Measurements from ENCODE around the gene RPL6.

Gene RPL6

GRCh38 chr12:112375105-112375504 lies 34.3 kb downstream of the RPL6 start:
- FAIRE-seq: no peak

- FAIRE-seq: no peak
Observed at GRCh38 chr12:112374166-112374740, 35.2 kb downstream of the RPL6 start.

GRCh38 chr12:112370868-112371510 lies 38.4 kb downstream of the RPL6 start:
- no peak for FAIRE-seq

GRCh38 chr12:112370199-112370598 lies 39.2 kb downstream of the RPL6 start:
- no peak for FAIRE-seq

- FAIRE-seq: no peak
Observed at GRCh38 chr12:112368856-112369255, 40.5 kb downstream of the RPL6 start.

- FAIRE-seq: no peak
Observed at GRCh38 chr12:112367965-112368364, 41.4 kb downstream of the RPL6 start.

GRCh38 chr12:112362310-112362709 lies 47.1 kb downstream of the RPL6 start:
- no peak for FAIRE-seq

- no peak for FAIRE-seq
Observed at GRCh38 chr12:112361271-112361670, 48.1 kb downstream of the RPL6 start.

GRCh38 chr12:112359290-112359689 lies 50.1 kb downstream of the RPL6 start:
- FAIRE-seq: no peak

- no peak for FAIRE-seq
Observed at GRCh38 chr12:112357214-112357613, 52.2 kb downstream of the RPL6 start.
